IMR-90 (cell line): ENCODE data around the gene PRR22.

Source experiments
- BHLHE40 ChIP-seq: fragments of 150-350 bp; IDR thresholded peaks from 2 replicates; pipeline ENCODE4 v1.6.1; 2016; ENCODE audit warnings: mild to moderate bottlenecking, low read depth, low read length
- CEBPB ChIP-seq: IDR thresholded peaks from 2 replicates; pipeline ENCODE4 v1.6.1; 2012; ENCODE audit warnings: low read depth, low read length, improper control_type of control experiment
- CTCF ChIP-seq: conservative IDR thresholded peaks from 2 replicates; pipeline ENCODE4 v1.5.1; 2012; ENCODE audit warnings: mild to moderate bottlenecking, low read depth, low read length, improper control_type of control experiment
- MAZ ChIP-seq: IDR thresholded peaks from 2 replicates; pipeline ENCODE4 v1.6.1; 2012; ENCODE audit warnings: low read depth, mild to moderate bottlenecking, low read length, improper control_type of control experiment, moderate library complexity, borderline replicate concordance
- MXI1 ChIP-seq: IDR thresholded peaks from 2 replicates; pipeline ENCODE4 v1.6.1; 2012; ENCODE audit warnings: low read depth, mild to moderate bottlenecking, low read length, moderate library complexity, borderline replicate concordance
- NFE2L2 ChIP-seq: fragments of 150-350 bp; IDR thresholded peaks from 2 replicates; pipeline ENCODE4 v1.6.1; 2016; ENCODE audit warnings: low read depth, mild to moderate bottlenecking, low read length
- POLR2A ChIP-seq: IDR thresholded peaks from 2 replicates; pipeline ENCODE4 v1.6.1; 2012; ENCODE audit warnings: mild to moderate bottlenecking, low read depth, low read length
- RAD21 ChIP-seq: IDR thresholded peaks from 2 replicates; pipeline ENCODE4 v1.6.1; 2012; ENCODE audit warnings: low read length, improper control_type of control experiment
- RFX5 ChIP-seq: IDR thresholded peaks from 2 replicates; pipeline ENCODE4 v1.8.0; 2012; ENCODE audit warnings: low read depth, mild to moderate bottlenecking, low read length, moderate library complexity
- TF ChIP-seq, protein P1 (sequence below): fragments of 150-350 bp; IDR thresholded peaks from 2 replicates; pipeline ENCODE4 v1.6.1; 2016; ENCODE audit warnings: low read depth, mild to moderate bottlenecking, low read length, moderate library complexity, borderline replicate concordance

DNA sequence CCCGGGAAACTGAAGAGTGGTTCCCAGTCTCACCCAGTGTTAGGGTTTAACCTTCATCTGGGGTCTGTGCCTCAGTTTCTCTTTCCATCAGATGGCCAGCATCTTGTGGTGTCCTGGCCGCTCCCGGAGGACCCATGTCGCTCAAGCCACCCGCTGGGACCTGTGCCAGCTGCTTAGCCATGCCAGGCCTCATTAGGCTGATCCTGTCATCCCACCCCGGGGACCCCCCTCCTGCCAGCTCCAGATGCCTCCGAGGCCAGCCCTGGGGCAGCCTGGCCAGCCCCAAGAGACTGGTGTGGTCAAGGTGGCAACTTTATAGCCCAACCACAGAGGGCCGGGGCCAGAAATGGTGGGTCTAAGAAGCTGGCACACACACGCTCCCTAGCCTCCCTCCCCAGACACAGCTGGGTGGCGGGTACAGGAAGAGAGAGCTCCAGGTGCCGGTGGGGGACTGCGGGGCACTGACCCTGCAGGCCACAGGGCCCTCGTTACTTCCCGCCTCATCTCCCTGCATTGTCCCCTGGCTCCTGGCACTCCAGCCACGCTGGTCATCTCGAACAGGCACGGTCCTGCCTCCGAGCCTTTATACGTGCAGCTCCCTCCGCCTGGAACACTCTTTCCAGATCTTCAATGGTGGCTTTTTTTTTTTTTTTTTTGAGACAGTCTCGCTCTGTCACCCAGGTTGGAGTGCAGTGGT, 23.7 kb upstream of the PRR22 start:
- no peak for TF ChIP-seq MXI1
- no peak for TF ChIP-seq CTCF
- TF ChIP-seq BHLHE40: no peak
- no peak for TF ChIP-seq POLR2A
- no peak for TF ChIP-seq RAD21
- no peak for TF ChIP-seq RFX5
- no peak for TF ChIP-seq CEBPB
- no peak for TF ChIP-seq NFE2L2
- TF ChIP-seq, protein P1, sequence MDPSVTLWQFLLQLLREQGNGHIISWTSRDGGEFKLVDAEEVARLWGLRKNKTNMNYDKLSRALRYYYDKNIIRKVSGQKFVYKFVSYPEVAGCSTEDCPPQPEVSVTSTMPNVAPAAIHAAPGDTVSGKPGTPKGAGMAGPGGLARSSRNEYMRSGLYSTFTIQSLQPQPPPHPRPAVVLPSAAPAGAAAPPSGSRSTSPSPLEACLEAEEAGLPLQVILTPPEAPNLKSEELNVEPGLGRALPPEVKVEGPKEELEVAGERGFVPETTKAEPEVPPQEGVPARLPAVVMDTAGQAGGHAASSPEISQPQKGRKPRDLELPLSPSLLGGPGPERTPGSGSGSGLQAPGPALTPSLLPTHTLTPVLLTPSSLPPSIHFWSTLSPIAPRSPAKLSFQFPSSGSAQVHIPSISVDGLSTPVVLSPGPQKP: no peak
- no peak for TF ChIP-seq MAZ
